GM18870 (cell line): ENCODE measurements around the gene MED12L.
"Not testable (repeated sequence)": the region's sequence is repeated elsewhere in the genome, so short reads cannot be mapped to it uniquely, and the experiment has no call there.

ENCODE experiments used
- ATAC-seq: cut with Tn5 transposase; IDR thresholded peaks from one replicate; pipeline ENCODE4 v1.9.1; 2021; ENCODE audit warnings: moderate library complexity; ENCODE audit not compliant: unreplicated experiment

MED12L gene, protein sequence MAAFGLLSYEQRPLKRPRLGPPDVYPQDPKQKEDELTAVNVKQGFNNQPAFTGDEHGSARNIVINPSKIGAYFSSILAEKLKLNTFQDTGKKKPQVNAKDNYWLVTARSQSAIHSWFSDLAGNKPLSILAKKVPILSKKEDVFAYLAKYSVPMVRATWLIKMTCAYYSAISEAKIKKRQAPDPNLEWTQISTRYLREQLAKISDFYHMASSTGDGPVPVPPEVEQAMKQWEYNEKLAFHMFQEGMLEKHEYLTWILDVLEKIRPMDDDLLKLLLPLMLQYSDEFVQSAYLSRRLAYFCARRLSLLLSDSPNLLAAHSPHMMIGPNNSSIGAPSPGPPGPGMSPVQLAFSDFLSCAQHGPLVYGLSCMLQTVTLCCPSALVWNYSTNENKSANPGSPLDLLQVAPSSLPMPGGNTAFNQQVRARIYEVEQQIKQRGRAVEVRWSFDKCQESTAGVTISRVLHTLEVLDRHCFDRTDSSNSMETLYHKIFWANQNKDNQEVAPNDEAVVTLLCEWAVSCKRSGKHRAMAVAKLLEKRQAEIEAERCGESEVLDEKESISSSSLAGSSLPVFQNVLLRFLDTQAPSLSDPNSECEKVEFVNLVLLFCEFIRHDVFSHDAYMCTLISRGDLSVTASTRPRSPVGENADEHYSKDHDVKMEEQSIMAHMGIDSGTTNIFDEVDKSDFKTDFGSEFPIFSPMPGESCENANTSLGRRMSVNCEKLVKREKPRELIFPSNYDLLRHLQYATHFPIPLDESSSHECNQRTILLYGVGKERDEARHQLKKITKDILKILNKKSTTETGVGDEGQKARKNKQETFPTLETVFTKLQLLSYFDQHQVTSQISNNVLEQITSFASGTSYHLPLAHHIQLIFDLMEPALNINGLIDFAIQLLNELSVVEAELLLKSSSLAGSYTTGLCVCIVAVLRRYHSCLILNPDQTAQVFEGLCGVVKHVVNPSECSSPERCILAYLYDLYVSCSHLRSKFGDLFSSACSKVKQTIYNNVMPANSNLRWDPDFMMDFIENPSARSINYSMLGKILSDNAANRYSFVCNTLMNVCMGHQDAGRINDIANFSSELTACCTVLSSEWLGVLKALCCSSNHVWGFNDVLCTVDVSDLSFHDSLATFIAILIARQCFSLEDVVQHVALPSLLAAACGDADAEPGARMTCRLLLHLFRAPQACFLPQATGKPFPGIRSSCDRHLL (N-terminal part only)

DNA sequence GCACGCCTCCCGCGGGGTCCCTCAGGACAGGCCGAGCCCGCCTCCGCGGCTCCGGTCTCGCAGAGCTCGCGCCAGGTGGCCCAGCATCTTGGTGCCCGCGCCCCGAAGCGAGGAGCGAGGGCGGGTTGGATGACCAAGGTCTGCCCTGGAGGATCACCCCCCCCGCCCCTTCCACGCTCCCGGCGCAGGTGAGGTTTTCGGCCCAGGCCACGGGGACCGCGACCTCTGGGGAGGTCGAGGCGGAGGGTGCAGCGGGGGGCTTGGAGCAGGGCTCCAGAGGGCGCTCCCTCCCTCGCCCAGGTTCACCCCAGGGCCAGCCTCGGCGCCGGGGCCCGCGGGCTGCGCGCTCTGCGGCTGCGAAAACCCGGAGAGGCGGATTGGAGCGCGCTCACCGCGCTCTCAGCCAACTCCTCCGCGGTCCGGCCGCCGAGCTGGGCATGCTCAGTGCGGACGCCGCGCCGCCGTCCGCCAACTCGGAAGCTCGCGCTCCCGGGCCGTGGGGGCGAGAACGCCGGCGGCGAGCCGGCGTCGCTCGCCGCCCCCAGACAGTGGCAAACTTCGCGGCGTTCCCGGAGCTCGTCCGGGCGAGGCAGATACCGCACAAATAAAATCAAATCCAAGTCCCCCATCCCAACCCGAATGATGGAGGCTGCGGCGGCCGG, at the start of gene MED12L:
MED12L (plus strand) TSS at position 438 of the 662 bp plus-strand sequence. CDS start 1,263 bp downstream, outside the sequence.
- no peak for ATAC-seq

DNA sequence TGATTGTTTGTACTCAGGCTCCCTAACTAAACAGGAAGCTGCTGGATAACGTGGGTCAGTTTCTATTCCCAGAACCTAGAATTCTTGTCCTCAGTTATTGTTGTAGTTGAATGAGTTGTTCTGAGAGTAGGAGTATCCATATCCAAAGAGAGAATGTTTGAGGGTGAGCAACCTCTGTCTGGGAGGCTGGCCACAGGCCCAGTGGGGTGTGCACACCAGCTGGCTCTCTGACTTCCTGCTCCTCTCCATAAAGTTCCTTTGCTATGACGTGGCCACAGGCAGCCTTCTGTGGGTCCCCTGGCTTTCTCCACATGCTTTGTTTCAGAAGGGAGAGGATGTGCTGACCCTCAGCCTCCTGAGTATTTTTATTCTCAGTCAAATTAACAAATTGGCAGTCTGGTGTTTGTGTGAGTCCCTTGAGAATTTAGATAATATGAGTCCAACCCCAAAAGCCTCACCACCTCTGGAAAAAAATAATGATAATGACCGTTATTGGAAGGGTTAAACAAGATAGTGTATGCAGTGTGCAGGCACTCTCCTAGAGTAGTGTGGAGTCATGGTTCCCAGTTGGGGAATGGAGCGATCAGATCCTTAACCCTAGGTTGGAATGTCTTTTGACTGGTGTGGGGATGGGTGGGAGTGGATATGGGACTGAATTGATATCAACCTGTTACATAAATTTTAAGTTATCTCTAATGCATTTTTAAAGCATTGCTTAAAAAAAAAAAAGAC, 47.6 kb upstream of the MED12L start:
- ATAC-seq = no peak

DNA sequence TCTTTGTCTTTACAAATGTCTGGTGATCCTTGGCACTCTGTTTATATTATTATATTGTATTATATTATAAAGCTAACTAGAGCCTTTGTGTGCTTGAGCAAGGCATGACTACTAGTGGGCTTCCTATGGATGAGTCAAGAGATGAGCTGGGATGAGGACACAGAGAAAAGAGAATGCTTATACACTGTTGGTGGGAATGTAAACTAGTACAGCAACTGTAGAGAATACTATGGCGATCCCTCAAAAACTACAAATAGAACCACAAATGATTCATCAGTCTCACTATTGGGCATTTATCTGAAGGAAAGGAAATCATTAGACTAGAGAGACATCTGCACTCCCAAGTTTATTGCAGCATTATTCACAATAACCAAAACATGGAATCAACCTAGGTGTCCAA, 40.8 kb upstream of the MED12L start:
- ATAC-seq = no peak

DNA sequence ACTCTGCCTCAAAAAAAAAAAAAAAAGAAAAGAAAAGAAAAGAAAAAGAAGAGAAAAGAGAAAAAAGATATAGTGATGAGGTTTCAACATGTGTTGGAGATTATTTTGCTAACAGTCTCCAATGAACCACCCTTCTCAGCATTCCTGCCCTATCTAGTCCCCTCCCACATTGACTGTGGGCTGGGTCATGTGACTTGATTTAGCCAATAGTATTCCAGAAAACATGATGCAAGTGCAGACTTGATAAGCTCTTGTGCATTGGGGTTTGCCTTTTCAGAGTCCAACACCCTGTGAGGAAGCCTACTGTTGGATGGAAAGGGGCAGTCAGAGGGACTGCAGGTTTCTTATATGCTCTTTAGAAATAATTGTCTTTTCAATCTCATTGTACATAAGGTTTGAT, 37.8 kb upstream of the MED12L start:
- ATAC-seq = no peak

DNA sequence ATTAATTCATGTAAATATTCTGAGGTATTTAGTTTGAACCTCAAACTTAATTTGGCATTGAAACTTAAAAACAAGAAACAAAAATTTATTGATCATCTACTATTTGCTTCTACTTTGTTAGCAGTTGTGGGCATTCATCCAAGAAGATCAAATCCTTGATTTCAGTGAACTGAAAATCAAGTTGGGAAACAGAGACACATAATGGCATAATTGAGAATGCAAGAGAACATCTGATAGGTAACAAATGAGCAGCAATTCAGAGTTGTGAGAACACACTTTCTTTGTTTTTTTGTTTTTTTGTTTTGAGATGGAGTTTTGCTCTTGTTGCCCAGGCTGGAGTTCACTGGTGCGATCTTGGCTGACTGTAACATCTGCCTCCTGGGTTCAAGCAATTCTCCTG, 33.9 kb upstream of the MED12L start:
- no peak for ATAC-seq

DNA sequence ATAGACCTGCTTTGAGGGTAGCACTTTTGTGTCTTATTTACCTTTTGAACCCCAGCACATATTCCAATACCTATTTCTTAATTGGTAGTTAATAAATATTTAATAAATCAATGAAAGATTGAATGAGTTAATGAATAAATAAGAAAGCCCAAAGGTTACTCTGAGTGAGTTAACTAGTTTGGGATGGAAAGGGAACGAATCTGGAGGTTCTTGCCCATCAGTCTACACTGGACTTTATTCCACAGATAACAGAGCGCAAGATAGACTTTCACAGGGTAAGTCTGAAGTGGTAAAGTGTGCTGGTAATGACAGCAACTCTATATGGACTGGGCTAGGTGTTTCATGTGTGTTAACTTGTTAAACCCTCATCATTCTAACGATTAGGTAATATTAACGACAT, 33.1 kb upstream of the MED12L start:
- no peak for ATAC-seq

DNA sequence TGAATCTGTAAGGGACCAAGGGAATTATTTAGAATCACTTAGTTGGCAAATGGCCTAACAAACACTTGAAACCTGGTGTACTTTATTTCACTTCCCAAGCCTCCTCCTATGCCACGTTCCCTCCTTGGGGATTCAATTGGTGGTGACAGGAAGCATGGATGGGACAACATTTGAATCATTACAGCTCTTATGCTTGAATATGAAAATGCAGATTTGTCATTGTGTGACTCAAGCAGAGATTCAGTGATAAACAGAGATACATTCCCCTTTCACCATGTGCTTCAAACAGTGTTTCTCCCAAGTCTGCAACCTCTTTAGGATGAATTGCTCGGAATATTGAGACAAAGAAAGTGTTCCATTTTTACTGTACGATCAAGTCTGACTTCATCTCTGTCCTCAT, 32.7 kb upstream of the MED12L start:
- no peak for ATAC-seq

DNA sequence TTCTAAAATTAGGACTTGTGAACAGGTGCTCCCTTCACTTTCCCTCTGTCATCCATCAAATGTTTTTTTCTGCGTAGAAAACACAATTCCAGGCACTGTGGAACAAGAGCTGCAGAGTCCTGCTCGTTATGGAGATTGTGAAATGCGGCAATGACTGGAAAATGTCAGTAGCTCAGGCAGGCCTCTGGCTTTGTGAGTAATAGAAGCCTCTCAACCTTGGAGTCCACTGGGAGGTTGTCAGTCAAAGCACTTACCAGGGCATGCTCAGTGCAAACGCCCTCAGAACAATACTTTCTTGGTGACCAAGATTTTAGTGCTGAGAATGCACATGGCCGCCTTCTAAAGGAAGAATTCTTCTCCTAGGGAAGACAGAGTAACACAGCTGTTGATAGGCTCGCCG, 26.7 kb upstream of the MED12L start:
- ATAC-seq = no peak

DNA sequence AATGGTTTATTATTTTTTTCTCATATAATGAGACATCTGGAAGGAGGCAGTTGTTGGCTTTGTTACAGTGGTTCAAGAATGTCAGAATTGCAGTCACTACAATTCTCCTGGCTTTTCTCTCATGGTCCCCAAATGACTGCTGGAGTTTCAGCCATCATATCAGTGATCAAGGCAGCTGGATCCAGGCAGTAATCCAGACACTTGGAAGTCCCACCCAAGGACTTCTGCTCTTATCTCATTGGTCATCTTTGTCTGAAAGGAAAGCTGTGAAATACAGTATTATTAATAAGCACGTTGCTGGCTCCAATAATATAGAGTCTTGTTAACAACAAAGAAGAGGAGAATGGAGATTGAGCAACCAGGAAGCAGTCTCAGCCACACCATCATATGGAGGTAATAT, 22.9 kb upstream of the MED12L start:
- ATAC-seq = no peak

DNA sequence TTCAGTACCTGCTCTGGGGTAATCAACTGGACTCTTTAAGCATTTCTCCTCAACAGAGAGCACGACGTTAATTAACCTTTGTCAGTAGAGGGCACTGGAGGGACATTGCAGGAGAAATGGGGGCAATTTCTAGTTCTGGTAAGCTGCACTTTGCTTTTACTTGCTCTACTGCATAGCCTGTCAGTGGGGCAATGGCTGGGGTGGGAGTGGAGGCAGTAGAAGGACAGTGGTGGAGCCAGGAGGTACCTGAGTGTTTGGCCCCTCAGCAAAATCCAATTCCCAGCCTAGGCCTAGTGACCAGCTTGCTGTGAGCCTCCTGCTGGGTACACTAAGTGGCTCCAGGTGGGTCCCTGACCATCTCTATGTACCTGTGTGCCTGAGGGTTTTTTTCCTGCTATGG, 18.3 kb upstream of the MED12L start:
- ATAC-seq = no peak

DNA sequence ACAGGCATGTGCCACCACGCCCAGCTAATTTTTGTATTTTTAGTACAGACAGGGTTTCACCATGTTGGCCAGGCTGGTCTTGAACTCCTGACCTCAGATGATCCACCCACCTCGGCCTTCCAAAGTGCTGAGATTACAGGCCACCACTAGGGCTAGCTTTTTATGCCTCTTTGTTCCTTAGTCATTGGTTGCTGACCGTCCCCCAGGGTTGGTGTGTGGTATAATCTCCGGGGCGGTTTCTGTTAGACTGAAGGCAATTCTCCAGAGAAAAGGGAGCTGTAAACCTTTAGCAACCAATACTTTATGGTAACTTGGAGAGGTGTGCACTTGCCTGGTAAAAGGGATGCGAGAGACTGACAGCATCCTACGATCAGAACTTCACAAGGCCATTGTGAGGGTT, 12.6 kb upstream of the MED12L start:
- ATAC-seq = not testable (repeated sequence)

DNA sequence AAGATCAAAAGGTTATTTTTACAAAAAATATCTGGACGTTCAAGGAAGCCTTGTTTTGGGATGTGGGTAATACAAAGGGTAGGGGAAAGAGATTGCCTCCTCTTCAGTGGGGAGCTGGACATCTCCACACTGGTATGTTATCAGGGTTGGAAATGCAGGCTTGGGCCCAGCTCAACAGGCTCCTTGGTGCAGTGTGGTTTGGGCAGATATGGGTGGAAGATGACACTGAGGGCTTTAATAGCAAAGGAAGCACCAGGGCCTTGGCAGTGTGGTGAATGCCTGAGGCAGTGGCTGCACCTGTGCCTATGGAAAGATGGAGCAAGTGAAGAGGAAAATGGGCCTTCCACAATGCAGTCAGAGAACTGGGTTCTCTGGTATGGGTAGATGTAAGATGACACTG, 11.2 kb upstream of the MED12L start:
- no peak for ATAC-seq

DNA sequence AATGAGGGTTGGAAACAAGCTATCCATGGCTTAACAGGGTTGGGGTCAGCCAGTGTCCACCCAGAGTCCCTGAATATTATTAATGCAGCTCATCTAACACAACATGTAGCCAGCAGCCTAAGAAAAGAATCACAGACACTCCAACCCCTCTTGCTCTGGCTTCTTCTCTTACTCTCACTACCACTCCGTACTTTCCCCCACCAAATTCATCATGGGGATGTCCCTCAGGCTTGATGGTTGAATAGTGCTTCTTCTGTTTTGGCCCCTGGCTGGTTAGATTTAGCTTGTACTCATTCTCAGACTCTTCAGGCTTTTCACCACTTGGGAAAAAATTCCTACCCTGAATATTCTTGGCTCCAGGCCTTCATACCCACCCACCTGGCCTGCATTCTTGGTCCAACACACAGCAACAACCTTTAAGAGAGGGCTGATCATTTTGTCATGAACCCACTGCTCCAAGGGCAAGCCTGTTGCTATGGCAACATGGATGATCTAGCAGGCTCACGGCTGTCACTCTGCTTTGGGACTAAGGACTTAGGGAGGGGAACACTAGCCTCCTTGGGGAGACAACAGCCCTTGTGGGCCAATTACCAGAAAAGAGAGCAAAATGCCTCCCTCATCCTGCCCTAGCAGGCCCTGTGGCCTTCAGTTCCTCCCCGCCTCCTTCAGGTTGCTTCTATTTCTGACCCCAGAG, 9.4 kb upstream of the MED12L start:
- ATAC-seq = no peak

DNA sequence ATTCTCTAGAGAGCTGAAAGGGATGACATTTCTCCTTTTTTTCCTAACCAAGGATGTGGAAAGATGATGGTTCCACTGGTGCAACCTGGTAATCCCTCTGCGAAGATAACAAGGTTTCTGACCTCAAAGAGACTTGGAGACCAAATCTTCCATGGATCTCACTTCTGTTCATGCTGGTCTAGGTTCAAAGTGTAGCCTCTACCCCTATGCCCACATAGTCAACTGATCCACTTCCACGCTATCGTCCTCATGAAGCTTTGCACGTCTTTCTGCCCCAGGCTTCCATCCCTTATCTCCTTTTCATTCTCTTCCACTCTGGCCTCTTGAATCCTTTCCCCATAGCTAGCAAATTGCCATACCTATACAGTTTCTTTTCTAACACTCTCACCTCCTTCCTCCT, 8.8 kb upstream of the MED12L start:
- ATAC-seq = no peak

DNA sequence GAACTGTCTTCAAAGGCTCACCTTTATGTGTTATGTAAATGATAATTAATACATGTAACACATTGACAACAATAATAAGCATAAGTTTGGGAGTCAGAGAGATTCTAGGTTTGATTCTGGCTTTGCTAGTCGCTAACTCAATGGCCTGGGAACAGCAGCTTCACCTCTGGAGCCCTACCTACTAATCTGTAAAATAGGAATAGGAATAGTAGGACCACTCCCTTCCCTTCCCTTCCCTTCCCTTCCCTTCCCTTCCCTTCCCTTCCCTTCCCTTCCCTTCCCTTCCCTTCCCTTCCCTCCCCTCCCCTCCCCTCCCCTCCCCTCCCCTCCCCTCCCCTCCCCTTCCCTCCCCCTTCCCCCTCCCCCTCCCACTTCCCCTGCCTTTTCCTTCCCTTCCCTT, 4.4 kb upstream of the MED12L start:
- ATAC-seq = not testable (repeated sequence)

DNA sequence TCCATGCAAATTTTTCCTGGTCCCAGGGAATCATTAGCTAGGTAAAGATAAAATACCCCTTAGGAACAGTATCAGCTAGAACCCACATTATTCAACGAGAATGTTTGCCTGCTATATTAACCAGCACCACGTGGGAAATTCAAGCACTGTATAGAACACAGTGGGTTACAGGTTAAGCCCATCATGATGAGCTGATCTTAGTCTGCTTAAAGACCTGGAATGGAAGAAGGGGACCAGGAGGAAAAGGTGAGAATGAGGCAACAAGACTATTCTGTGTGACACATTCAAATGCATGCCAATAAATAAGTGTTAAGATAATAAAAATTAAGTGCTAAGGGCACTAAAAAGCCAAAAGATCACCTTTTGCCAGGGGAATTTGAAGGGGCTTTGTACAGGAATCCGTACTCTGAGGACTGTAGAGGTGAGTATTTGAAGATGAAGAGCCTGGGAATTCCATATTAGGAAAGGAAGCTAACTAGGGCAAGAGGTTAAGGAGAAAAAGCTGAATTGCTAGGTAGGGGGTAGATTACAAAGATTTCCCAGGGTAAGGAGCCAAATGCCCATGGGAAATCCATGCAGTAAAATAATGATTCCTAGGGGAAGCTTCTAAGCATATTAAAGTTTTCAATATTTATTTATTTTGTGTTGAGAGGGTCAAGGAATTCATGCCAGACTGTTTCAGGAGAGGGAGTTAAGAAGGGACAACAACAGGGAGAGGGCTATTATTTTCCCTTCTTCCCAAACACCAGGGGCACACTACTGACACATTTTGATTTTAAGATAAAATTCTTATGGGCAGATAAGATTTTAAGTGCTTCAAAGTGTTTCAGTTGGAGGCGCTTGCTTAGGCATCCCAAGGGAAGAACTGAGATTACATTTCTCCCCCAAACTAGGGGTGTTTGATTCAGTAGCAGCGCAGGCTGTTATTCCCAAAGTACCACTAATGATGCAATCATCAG, 2.3 kb upstream of the MED12L start:
- ATAC-seq = no peak

DNA sequence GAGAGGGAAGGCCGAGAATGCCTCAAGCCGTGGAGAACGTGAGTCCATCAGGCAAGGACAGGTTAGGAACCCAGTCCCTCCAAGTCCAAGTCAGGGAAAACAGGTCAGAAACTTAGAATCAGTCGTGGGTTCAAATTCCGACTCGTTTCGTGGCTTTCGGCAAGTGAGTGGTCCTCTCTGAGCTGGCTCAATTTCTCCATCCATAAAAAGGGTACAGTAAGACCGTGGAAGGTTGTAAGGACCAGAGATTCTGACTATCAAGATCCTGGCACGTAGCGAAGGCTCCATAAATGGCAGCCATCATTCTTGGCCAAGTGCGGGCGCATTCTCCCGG, 604 bp upstream of the MED12L start:
- no peak for ATAC-seq

DNA sequence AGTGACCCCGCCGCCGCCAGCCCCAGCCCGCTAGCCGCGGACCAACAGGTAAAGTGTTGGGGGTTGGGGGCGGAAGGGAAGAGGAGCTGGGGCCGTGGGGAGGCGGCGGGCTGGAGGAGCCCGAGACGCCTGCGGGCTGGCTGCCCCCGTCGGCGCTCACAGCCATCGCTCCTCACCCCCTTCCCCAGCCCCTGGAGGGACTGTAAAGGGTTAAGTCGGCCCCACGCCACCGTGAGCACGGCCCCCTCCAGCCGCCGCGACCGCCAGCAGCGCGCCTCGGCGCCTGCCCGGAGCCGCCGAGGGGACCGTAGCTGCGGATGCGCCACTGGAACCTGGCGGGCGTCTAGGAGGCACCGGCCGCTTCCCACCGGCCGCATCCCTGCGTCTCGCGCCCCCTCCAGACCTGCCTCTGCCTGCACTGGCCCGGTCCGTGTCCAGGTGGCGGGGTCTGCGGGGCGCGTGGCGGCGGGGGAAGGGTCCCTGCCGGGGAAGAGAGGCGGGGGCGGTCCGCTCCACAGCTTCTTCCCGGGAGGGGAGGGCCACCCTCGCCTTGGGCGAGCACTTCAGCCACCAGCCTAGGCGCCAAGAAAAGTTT, 522 bp downstream of the MED12L start:
- ATAC-seq = no peak
